ENCODE results near the gene SCAF1.

DNA sequence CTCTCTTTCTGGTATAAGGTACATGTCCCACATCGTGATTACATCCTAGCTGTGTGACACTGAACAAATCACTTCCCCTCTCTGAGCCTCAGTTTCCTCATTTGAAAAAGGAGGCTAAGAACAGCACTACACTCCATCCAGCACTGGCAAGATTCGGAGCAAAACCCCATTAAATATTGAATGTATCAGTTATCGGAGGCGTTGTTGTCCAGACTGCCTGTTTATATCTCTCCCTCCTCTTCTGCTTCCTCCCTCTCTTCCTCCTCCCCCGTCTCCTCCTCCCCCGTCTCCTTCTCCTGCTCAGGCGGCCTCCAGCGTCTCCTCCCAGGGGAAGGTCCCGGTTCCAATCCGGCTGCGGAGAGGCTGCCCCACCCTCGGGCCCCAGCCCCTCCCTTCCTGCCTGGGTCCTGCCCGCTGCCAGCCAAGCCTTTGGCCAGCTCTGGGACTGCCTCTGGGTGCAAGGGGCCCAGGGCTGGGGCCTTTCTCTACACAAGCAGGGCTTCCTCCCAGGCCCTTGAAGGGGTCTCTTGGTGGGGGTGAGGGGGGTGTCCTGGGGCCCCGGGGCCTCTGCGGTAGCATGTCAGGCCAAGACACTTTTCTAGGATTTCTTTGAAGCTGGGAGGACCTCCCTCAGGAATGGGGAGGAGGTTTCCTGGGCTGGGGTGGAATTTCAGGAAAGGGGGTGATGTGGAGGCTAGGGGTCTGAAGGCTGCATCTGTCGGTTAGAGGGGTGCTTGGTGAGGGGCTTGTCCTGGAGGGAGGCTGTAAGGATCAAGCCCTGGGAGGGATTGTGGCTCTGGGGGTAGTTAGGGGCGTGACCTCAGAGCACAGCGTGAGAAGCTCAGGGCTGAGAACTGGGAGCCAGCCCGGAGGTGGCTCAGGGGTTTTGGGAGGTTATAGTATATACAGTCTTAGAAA is 3.9 kb upstream of the SCAF1 start:
- TF ChIP-seq POLR2AphosphoS5 (IDR thresholded peaks at IDR 0.05; ENCODE audit: low read depth): no peak
- TF ChIP-seq, protein P1, sequence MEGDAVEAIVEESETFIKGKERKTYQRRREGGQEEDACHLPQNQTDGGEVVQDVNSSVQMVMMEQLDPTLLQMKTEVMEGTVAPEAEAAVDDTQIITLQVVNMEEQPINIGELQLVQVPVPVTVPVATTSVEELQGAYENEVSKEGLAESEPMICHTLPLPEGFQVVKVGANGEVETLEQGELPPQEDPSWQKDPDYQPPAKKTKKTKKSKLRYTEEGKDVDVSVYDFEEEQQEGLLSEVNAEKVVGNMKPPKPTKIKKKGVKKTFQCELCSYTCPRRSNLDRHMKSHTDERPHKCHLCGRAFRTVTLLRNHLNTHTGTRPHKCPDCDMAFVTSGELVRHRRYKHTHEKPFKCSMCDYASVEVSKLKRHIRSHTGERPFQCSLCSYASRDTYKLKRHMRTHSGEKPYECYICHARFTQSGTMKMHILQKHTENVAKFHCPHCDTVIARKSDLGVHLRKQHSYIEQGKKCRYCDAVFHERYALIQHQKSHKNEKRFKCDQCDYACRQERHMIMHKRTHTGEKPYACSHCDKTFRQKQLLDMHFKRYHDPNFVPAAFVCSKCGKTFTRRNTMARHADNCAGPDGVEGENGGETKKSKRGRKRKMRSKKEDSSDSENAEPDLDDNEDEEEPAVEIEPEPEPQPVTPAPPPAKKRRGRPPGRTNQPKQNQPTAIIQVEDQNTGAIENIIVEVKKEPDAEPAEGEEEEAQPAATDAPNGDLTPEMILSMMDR (IDR thresholded peaks at IDR 0.05; ENCODE audit: insufficient read depth, low read length): no peak
- TF ChIP-seq SPI1 (IDR thresholded peaks at IDR 0.05; ENCODE audit: borderline replicate concordance, low read depth): no peak
- TF ChIP-seq GABPA (IDR thresholded peaks at IDR 0.05; ENCODE audit: low read depth): no peak
- TF ChIP-seq, protein P2, sequence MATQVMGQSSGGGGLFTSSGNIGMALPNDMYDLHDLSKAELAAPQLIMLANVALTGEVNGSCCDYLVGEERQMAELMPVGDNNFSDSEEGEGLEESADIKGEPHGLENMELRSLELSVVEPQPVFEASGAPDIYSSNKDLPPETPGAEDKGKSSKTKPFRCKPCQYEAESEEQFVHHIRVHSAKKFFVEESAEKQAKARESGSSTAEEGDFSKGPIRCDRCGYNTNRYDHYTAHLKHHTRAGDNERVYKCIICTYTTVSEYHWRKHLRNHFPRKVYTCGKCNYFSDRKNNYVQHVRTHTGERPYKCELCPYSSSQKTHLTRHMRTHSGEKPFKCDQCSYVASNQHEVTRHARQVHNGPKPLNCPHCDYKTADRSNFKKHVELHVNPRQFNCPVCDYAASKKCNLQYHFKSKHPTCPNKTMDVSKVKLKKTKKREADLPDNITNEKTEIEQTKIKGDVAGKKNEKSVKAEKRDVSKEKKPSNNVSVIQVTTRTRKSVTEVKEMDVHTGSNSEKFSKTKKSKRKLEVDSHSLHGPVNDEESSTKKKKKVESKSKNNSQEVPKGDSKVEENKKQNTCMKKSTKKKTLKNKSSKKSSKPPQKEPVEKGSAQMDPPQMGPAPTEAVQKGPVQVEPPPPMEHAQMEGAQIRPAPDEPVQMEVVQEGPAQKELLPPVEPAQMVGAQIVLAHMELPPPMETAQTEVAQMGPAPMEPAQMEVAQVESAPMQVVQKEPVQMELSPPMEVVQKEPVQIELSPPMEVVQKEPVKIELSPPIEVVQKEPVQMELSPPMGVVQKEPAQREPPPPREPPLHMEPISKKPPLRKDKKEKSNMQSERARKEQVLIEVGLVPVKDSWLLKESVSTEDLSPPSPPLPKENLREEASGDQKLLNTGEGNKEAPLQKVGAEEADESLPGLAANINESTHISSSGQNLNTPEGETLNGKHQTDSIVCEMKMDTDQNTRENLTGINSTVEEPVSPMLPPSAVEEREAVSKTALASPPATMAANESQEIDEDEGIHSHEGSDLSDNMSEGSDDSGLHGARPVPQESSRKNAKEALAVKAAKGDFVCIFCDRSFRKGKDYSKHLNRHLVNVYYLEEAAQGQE (IDR thresholded peaks at IDR 0.05; ENCODE audit: insufficient replicate concordance, low read depth): no peak
